Uterus (tissue), 2 donors: ENCODE results near the gene CAPN15.

Experiments used
- CTCF ChIP-seq, 4 experiments: fragments of 200-600 bp in 2 of 4; fragments of 450-650 bp in 2 of 4; sonication (generic) in 2 of 4; IDR thresholded peaks; one replicate each; pipeline ENCODE4 v1.5.1; 2016 to 2019; ENCODE audit warnings: antibody characterized with exemption in 4 of 4, mild to moderate bottlenecking in 2 of 4, moderate library complexity in 1 of 4
- POLR2A ChIP-seq, 2 donors: fragments of 450-650 bp; IDR thresholded peaks; one replicate each; pipeline ENCODE4 v1.6.1; 2016; ENCODE audit warnings: antibody characterized with exemption in 2 of 2, mild to moderate bottlenecking in 1 of 2, moderate library complexity in 1 of 2

- TF ChIP-seq CTCF (IDR thresholded peaks at IDR 0.05) (no peak), POLR2A (IDR thresholded peaks at IDR 0.05) (no peak)
Observed at GRCh38 chr16:515939-516226, 11.6 kb upstream of the CAPN15 start.
